ENCODE data around the gene MUC4.
"Not testable (repeated sequence)": the region's sequence is repeated elsewhere in the genome, so short reads cannot be mapped to it uniquely, and the experiment has no call there.

The MUC4 gene

GRCh38 chr3:195760345-195761122, 51.2 kb downstream of the MUC4 start:
- no peak for DNase-seq

GRCh38 chr3:195758721-195759353, 52.9 kb downstream of the MUC4 start:
- DNase-seq: no peak

- no peak for DNase-seq
Observed at GRCh38 chr3:195757827-195758226, 53.9 kb downstream of the MUC4 start.

- DNase-seq: no peak
Observed at GRCh38 chr3:195757438-195757770, 54.3 kb downstream of the MUC4 start.

- DNase-seq: no peak
Observed at GRCh38 chr3:195755791-195756676, 55.7 kb downstream of the MUC4 start.

DNA sequence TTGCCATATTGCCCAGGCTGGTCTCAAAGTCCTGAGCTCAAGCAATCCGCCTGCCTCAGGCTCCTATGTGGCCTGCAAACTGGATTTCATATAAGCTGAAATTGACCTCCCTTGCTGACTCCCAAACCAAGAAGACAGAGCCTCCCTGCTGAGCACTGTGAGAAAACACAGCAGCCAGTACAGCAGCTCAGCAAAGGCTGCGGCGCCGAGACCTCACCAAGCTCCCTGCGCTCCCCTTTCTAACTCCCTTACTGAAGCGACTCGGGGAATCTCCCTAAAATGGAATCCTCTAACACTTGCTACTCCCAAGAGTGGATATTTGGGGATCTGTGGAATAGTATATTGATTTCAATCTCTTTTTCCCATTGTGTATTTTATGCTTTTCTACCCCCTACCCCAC, 56.3 kb downstream of the MUC4 start:
- no peak for DNase-seq

DNA sequence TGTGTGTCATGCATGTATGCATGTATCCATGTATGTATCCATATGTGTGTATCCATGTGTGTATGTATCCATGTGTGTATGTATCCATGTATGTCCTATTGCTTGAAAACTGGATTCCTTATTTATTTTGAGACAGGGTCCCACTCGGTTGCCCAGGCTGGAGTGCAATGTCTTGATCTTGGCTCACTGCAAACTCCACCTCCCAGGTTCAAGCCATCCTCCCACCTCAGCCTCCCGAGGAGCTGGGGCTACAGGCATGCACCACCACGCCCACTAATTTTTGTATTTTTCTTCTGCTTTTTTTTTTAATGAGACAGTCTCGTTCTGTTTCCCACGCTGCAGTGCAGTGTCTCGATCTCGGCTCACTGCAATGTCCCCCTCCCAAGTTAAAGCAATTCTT, 56.8 kb downstream of the MUC4 start:
- no peak for DNase-seq

GRCh38 chr3:195754141-195754540, 57.6 kb downstream of the MUC4 start:
- no peak for DNase-seq

DNA sequence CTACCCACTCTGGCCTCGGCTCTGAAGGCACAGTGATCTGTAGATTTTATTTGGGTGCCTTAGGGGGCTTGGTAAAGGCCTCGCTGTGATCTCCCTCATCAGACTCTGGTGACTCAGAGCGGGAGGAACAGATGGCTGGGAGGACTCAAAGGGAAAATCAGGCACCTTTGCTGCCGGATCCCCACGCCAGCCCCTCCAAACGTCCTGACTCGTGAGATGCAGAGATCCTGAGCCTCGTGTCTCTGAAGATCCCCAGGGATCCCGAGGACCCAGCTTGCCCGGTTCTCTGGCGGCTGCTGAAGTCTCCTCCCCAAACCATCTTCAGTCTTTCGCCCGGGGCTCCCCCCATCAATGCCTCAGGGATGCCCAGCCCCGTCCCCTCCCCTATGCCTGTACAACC, 58.1 kb downstream of the MUC4 start:
- no peak for DNase-seq

- DNase-seq: no peak
Observed at GRCh38 chr3:195752546-195753331, 59.0 kb downstream of the MUC4 start.

DNA sequence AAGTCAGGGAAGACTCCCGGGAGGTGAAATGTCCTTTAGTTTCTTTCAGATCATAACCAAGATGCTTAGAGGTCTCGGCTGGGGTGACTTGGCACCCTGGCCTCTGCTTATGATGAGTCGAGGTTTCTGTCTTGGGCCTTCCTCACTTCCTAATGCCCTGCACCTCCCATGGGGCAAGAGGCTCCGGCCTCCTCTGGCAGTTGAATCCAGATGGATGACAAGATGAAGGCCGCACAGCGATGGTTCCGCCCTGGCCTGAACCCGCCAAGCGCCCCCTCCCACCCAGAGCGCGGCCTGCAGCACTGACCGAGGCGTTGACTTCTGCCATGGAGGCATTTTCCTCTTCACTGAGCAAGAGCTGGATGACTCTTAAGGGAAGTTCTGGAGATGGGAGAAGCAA, 59.7 kb downstream of the MUC4 start:
- no peak for DNase-seq

GRCh38 chr3:195751560-195751959, 60.2 kb downstream of the MUC4 start:
- DNase-seq: no peak

GRCh38 chr3:195750797-195751520, 60.8 kb downstream of the MUC4 start:
- DNase-seq: no peak

GRCh38 chr3:195749101-195749500, 62.6 kb downstream of the MUC4 start:
- not testable (repeated sequence) for DNase-seq

DNA sequence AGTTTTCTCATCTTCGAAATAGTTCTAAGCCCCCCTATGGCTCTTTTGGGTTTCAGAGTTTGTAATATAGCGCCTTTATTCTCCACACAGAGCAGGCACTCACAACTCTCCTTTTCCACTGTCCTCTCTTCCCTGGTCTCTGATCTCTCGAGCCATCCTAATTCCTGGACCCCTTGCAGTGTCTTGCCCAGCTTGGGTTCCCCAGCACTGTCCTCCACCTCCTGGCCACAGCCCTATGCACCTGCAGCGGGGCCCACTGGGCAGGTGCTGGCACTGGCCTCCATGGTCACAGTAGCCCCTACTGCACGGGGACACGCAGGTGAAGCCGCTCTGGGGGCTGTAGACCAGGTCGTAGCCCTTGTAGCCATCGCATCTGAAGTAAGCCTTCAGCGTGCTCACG, 63.1 kb downstream of the MUC4 start:
- DNase-seq: no peak

DNA sequence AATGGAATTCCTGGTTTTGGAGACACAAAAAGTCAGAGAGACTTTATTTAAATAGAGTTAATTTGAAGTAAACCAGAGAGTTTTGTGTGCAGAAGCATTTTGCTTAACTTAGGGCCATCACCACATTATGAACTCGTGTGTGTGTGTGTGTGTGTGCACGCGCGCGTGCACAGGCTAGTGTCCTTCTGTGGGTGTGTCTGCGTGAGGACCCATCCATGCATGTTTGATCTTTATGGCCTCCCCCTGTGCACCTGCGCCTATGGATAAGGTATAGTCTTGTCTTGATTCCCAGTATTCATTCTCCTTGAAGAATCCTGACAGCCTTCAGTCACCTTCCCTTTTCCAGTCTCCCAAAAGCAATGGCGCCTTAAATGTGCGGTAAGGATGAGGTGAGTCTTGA, 65.0 kb downstream of the MUC4 start:
- DNase-seq: no peak

DNA sequence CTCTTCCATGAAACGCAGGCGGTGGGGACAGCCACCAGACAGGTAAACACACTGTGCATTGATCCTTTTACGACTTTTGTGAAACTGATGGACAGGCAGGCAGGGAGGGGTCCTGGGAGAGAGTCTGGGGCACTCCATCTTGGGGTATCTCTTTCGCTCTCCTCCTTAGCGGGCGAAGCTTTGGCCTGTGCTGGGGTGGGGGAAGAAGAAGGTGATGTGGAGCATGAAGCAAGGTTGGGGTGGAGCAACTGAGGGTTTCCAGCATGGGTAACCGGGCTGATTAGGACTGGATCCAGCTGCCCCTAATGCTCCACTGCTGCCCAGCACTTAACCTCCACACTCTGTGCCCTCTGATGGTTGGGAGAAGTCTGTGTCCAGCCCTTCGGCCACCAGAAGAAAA, 65.4 kb downstream of the MUC4 start:
- no peak for DNase-seq

GRCh38 chr3:195744437-195744836, 67.3 kb downstream of the MUC4 start:
- DNase-seq: no peak

GRCh38 chr3:195739561-195740111, 72.1 kb downstream of the MUC4 start:
- no peak for DNase-seq

DNA sequence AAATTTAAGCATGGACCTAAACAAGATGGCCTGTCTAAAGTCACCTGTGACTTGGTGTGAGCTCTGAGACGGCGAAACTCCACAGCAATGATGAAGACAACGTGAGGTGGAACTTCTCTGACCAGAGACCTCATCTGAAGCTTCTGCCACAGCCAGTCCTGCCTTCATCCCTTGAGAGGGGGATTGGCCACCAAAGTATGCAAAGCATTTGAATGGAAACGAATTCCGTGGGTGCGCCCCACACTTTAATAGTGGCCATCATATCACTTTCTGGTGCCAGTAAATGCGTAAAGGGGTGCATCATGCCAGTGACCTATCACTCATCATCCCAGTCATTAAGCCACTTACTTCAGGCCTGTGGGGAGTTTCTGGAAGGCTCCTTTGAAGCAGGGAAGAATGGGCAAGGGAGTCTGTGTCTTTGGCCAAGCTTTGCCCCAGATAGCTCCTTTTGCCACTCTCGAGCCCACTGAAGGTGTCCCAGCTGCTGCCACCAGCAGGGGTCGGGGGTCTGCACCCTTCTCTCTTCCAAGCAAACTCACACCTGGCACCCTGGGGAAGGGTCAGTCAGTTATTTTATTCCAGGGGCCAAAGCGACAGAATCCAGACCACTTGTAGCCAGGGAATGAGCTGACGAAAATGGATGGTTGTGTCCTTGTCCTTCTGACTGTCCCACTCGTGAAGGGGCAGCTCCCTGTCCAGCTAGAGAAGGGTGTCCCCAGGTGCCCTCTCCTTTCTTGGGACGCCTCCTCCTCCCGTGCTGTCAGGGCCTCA, 73.3 kb downstream of the MUC4 start:
- no peak for DNase-seq

DNA sequence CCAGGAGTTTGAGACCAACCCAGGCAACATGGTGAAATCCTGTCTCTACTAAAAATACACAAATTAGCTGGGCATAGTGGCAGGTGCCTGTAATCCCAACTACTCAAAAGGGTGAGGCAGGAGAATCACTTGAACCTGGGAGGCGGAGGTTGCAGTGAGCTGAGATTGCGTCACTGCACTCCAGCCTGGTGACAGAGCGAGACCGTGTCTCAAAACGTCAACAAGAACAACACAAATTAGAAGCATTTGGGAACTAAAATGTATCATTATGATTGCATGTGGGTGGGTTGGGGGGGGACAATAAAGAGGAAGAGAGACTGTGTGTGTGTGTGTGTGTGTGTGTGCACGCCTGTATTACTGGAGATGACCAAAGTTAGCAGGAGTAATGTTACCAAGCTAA, 73.9 kb downstream of the MUC4 start:
- not testable (repeated sequence) for DNase-seq

Measured in activated CD4-positive, alpha-beta T cell treated with anti-CD3 and anti-CD28 coated beads, Interleukin-2, amount 50 U/mL, for 48 hours (primary cell).